Testis (tissue), 3 donors: ENCODE data around the gene SLC16A8. TPM values are rescaled to one million over a fixed set of nuclear protein-coding genes. Genes with fewer than 3 reads are reported as not detected.
"Not testable (repeated sequence)": the region's sequence is repeated elsewhere in the genome, so short reads cannot be mapped to it uniquely, and the experiment has no call there.

Source experiments
- DNase-seq: peaks from one replicate; pipeline ENCODE4 v3.0.0-alpha.2; 2019
- H3K27ac ChIP-seq, 2 donors: fragments of 200-600 bp; sonication (generic); one replicate each; pipeline ENCODE4 v1.5.1; 2019
- H3K27me3 ChIP-seq: fragments of 200-600 bp; sonication (generic); one replicate; pipeline ENCODE4 v1.5.1; 2019
- H3K36me3 ChIP-seq: fragments of 200-600 bp; sonication (generic); one replicate; pipeline ENCODE4 v1.5.1; 2017; ENCODE audit warnings: low read depth; ENCODE audit errors: missing control alignments
- H3K4me1 ChIP-seq: fragments of 200-600 bp; sonication (generic); one replicate; pipeline ENCODE4 v1.5.1; 2019
- H3K4me3 ChIP-seq, 2 donors: fragments of 200-600 bp; sonication (generic); one replicate each; pipeline ENCODE4 v1.5.1; 2017 to 2019
- H3K9me3 ChIP-seq: fragments of 200-600 bp; sonication (generic); one replicate; pipeline ENCODE4 v1.5.1; 2017
- CTCF ChIP-seq, 3 experiments: fragments of 450-650 bp in 2 of 3; fragments of 200-600 bp in 1 of 3; sonication (generic) in 1 of 3; IDR thresholded peaks; one replicate each; pipeline ENCODE4 v1.5.1; 2016 to 2019; ENCODE audit warnings: antibody characterized with exemption in 3 of 3, mild to moderate bottlenecking in 2 of 3, moderate library complexity in 1 of 3
- POLR2A ChIP-seq: fragments of 450-650 bp; IDR thresholded peaks from one replicate; pipeline ENCODE4 v1.6.1; 2017; ENCODE audit warnings: antibody characterized with exemption, mild to moderate bottlenecking, moderate library complexity
- WGBS, 2 donors: methylation state at CpG; one replicate each; pipeline ENCODE4 v1.1.5; 2018; 5-methylcytosine and 5-hydroxymethylcytosine counted together
- intact Hi-C: fragments of 100-400 bp; cut with DNase I; formaldehyde crosslinking; loops from one replicate; pipeline ENCODE4 v1.15.1; 2023; ENCODE audit warnings: low total_unique reads
- polyA plus RNA-seq: library from polyadenylated mRNA; stranded (reverse); fragments of 350-450 nt; fragmentation: Illumina TruSeq; extraction: RNeasy Lipid Tissue Mini Kit (QIAGEN cat#74804); gene quantifications from one replicate; pipeline ENCODE4 v1.2.3, GENCODE V29; 2014; ENCODE audit warnings: low read depth, low replicate concordance; ENCODE audit not compliant: insufficient read depth
- total RNA-seq, 2 donors: library from RNA; depleted of rRNA; stranded (reverse); fragments of >200 nt; gene quantifications; one replicate each; pipeline ENCODE4 v1.2.3, GENCODE V29; 2016

Gene SLC16A8
- total and polyA plus RNA-seq, 3 donors from 2014 or later = 1.6 to 2.4 (median 2.0) TPM

GRCh38 chr22:38040953-38041759 is 42.8 kb downstream of the SLC16A8 start:
- no peak for DNase-seq
- no peak overlapping the region for H3K27ac ChIP-seq
- peaks cover 35% of the 10 kb centered on the region for H3K4me1 ChIP-seq
- no peaks in the 10 kb centered on the region for H3K27me3 ChIP-seq
- WGBS, 2 donors = 71 to 74% methylated on average over 19 to 20 of the region's 20 CpGs
- TF ChIP-seq CTCF (IDR thresholded peaks at IDR 0.05) (no peak), POLR2A (no peak)
- no peaks in the 10 kb centered on the region for H3K9me3 ChIP-seq
- H3K36me3 ChIP-seq = no peaks in the 10 kb centered on the region
- intact Hi-C loops = no loop called here
- H3K4me3 ChIP-seq = no peak overlapping the region

GRCh38 chr22:38038890-38039812 is 44.8 kb downstream of the SLC16A8 start:
- peak in 1 of 3 experiments; percentile 5 for TF ChIP-seq CTCF (IDR thresholded peaks at IDR 0.05)
- no peak for TF ChIP-seq POLR2A
- Histone ChIP-seq H3K4me3 (peak overlapping the region; percentile 40 to 62), H3K36me3 (no peaks in the 10 kb centered on the region), H3K9me3 (no peaks in the 10 kb centered on the region), H3K27ac (peak overlapping the region; percentile 92 to 94), H3K4me1 (peaks cover 48% of the 10 kb centered on the region), H3K27me3 (no peaks in the 10 kb centered on the region)
- DNase-seq = peak; percentile 56
- 4 to 20% methylated on average over 21 to 36 of the region's 46 CpGs for WGBS, 2 donors
- intact Hi-C loops = no loop called here

- peak overlapping the region; percentile 92 to 94 for H3K27ac ChIP-seq
- intact Hi-C loops = no loop called here
- DNase-seq = no peak
- 66 to 73% methylated on average over 8 to 16 of the region's 23 CpGs for WGBS, 2 donors
- no peak for TF ChIP-seq POLR2A
- TF ChIP-seq CTCF (IDR thresholded peaks at IDR 0.05) = no peak
- H3K36me3 ChIP-seq = no peaks in the 10 kb centered on the region
- H3K4me3 ChIP-seq = peak overlapping the region; percentile 40 to 62
- no peaks in the 10 kb centered on the region for H3K9me3 ChIP-seq
- H3K4me1 ChIP-seq = peaks cover 55% of the 10 kb centered on the region
- H3K27me3 ChIP-seq = no peaks in the 10 kb centered on the region
Observed at GRCh38 chr22:38038426-38038825, 45.6 kb downstream of the SLC16A8 start.

GRCh38 chr22:38037367-38038150 is 46.4 kb downstream of the SLC16A8 start:
- 62% methylated on average over 13 of the region's 13 CpGs for WGBS, 2 donors
- H3K27me3 ChIP-seq, H3K36me3 ChIP-seq, DNase-seq, intact Hi-C loops, H3K9me3 ChIP-seq: not testable (repeated sequence)
- peak overlapping the region in 1 of 2 donors; percentile 62 for H3K4me3 ChIP-seq
- peaks cover 55% of the 10 kb centered on the region for H3K4me1 ChIP-seq
- H3K27ac ChIP-seq = peak overlapping the region; percentile 92 to 94
